Kidney epithelial cell (primary cell): ENCODE results near the gene VEZT. TPM values are rescaled to one million over a fixed set of nuclear protein-coding genes. Genes with fewer than 3 reads are reported as not detected.

Experiments
- DNase-seq: peaks from one replicate; pipeline ENCODE4 v3.0.0-alpha.2; 2010; ENCODE audit warnings: low read depth
- H3K27me3 ChIP-seq: 2 replicates; pipeline ENCODE4 v1.6.0; 2011; ENCODE audit warnings: low read length; ENCODE audit not compliant: control insufficient read depth, insufficient read depth
- H3K36me3 ChIP-seq: 2 replicates; pipeline ENCODE4 v1.5.1; 2011; ENCODE audit warnings: low read length; ENCODE audit not compliant: control insufficient read depth, insufficient read depth
- H3K4me3 ChIP-seq: 2 replicates; pipeline ENCODE4 v1.5.1; 2011; ENCODE audit warnings: low read depth, mild to moderate bottlenecking, control low read depth, low read length
- total RNA-seq: library from RNA; depleted of rRNA; stranded (reverse); fragments of >200 nt; gene quantifications from 2 replicates; pipeline ENCODE4 v1.2.3, GENCODE V29; 2015
- TF ChIP-seq, protein P1 (sequence below): IDR thresholded peaks from 2 replicates; pipeline ENCODE4 v1.5.1; 2011; ENCODE audit warnings: mild to moderate bottlenecking, moderate library complexity, low read length, control low read depth, inconsistent platforms; ENCODE audit not compliant: insufficient read depth, poor library complexity, severe bottlenecking

Gene VEZT
- total RNA-seq, 1 donor from 2014 or later: 82.7 TPM

DNA sequence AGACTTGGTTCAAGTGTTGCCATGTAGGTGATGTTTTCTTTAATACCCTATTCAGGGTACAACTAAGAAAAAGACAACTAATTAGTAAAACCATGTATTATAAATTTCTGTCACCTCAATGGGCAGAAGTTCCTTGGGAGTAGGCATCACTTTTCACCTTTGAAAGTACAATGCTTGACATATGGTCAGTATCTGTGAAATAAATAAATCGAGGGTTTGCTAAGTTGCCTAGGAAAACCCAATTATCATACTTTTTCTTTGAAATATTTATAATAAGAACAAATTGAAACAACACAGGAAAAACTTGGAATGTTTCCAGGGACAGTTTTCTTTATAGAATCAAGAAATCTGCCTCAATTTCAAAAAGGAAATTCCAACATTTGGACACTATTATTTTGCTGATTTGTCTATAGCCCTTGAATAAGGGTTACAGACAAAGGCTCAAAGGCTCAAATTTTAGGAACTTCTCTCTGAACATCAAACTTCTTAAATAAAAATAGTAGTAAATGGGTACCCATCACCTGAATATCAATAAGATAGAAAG lies 14.0 kb upstream of the VEZT start:
- H3K4me3 ChIP-seq: no peak overlapping the region
- TF ChIP-seq, protein P1, sequence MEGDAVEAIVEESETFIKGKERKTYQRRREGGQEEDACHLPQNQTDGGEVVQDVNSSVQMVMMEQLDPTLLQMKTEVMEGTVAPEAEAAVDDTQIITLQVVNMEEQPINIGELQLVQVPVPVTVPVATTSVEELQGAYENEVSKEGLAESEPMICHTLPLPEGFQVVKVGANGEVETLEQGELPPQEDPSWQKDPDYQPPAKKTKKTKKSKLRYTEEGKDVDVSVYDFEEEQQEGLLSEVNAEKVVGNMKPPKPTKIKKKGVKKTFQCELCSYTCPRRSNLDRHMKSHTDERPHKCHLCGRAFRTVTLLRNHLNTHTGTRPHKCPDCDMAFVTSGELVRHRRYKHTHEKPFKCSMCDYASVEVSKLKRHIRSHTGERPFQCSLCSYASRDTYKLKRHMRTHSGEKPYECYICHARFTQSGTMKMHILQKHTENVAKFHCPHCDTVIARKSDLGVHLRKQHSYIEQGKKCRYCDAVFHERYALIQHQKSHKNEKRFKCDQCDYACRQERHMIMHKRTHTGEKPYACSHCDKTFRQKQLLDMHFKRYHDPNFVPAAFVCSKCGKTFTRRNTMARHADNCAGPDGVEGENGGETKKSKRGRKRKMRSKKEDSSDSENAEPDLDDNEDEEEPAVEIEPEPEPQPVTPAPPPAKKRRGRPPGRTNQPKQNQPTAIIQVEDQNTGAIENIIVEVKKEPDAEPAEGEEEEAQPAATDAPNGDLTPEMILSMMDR: no peak

DNA sequence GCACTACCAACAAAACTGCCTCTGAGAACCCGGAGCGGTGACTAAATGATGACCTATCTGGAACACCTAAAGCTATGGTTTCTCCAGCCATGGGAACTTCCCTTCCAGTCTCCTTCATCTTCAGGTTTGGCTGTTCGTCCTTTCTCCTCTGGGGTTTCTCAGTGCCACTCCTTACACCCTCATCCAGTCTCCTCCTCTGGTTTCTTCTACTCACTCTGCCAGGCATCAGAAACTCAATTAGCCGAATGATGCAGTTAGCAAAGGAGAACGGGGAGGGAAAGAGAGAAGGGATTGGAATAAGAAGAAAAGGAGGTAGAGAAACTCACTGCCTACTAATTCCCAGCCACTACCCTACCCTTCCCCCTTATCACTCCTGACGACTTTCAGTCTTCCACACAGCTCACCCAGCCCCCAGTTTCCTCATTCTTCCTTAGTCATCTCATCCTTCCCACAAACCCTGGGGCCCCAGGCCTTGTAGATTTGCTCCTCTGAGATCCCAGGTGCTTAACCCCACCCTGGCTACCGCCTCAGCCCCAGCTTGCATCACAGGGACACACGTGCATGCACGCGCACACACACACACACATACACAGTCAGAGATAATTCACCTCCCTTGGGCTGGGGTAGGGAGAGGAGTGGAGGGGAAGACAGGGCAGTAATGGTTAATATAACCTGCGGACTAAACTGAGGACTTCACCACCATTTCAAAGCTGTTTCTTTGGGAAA lies 13.3 kb upstream of the VEZT start:
- H3K27me3 ChIP-seq: no peaks in the 10 kb centered on the region
- no peak overlapping the region for H3K4me3 ChIP-seq
- H3K36me3 ChIP-seq: peaks cover 1% of the 10 kb centered on the region
- TF ChIP-seq, protein P1: no peak
- peak; percentile 96 for DNase-seq

More for the DNA sequence above, 14.0 kb upstream of the VEZT start:
- H3K27me3 ChIP-seq: no peaks in the 10 kb centered on the region
- no peak for DNase-seq
- H3K36me3 ChIP-seq: peaks cover 1% of the 10 kb centered on the region

DNA sequence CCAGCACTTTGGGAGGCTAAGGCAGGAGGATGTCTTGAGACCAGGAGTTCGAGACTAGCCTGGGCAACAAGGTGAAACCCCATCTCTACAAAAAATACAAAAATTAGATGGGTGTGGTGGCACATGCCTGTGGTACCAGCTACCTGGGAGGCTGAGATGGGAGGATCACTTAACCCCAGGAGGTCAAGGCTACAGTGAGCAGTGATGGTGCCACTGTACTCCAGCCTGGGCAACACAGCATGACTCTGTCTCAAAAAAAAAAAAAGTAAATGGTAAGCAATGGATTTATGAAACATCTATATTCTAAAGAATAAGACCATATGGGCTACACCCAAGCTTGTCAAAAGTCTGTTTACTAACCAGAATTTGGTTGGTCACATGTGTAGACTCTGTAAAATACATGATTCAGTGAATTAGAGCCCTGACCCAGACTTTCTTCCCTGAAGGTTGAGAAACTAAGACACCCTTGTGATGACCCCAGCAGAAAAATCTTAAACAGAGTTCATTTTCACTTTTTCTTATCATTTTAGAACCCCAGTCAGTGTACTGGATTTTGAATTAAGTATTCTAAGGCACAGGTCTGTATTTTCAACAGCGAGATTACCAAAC lies 12.5 kb upstream of the VEZT start:
- peaks cover 1% of the 10 kb centered on the region for H3K36me3 ChIP-seq
- TF ChIP-seq, protein P1: no peak
- no peak overlapping the region for H3K4me3 ChIP-seq

DNA sequence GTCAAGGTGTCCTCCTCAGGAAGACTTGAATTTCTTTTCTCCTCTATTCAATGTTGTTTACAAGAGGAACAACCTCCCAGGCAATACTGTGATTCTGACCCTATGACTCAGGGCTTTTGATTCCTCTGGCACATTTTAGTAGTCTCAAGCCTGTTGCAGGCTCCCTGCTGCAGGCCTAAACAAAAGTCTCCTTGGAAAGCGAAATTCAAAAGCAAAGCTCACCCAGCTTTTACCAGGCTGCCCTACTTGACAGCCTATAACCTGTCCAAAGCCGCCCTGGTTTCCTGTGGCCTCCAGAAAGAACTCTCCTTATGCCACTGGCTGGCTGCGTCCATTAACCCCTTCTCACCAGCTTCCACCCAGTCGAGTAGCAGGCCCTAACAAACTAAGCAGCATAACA lies 11.9 kb upstream of the VEZT start:
- no peaks in the 10 kb centered on the region for H3K27me3 ChIP-seq
- DNase-seq: peak; percentile 52
- peaks cover 1% of the 10 kb centered on the region for H3K36me3 ChIP-seq
- TF ChIP-seq, protein P1: no peak
- no peak overlapping the region for H3K4me3 ChIP-seq

More for the DNA sequence above, 12.5 kb upstream of the VEZT start:
- H3K27me3 ChIP-seq: no peaks in the 10 kb centered on the region
- no peak for DNase-seq

DNA sequence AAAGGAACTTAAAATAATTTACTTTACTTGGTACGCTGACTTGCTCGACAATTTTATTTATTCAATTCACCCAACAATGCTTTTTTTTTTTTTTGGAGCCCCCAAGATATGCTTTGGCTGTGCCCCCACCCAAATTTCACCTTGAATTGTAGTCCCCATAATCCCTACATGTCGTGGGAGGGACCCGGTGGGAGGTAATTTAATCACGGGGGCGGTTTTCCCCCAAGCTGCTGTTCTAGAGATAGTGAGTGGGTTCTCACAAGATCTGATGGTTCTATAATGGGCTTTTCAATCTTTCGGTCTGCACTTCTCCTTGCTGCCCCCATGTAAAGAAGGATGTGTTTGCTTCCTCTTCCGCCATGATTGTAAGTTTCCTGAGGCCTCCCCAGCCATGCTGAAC lies 10.7 kb upstream of the VEZT start:
- Histone ChIP-seq H3K36me3 (peaks cover 1% of the 10 kb centered on the region), H3K4me3 (no peak overlapping the region), H3K27me3 (no peaks in the 10 kb centered on the region)
- DNase-seq: no peak
- TF ChIP-seq, protein P1: no peak

DNA sequence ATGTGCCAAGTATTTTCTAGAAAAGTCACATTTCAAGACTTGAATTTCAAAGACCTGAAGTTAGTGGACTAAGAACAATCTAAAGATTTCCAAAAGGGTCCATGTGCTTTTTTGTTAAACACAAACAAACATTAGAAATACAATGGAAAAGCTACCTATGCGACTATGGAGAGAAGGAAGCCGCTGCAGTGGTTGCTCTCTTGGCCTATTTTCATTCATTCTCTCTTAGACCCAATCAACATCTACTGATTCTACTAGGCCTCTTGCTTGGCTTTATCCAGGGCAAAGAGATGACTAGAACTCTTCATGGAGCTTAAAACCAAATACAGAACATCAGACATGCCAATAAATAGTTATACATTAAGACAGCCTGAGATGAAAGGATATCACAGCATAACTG lies 10.2 kb upstream of the VEZT start:
- Histone ChIP-seq H3K4me3 (no peak overlapping the region), H3K36me3 (peaks cover 1% of the 10 kb centered on the region), H3K27me3 (no peaks in the 10 kb centered on the region)
- TF ChIP-seq, protein P1: no peak
- DNase-seq: no peak
